Astrocyte of the cerebellum (primary cell): Measurements from ENCODE around the gene RACK1.

Experiments used
- DNase-seq: peaks from one replicate; pipeline ENCODE4 v3.0.0-alpha.2; 2011; ENCODE audit warnings: low read depth
- H3K4me3 ChIP-seq: 2 replicates; pipeline ENCODE4 v1.5.1; 2011; ENCODE audit warnings: mild to moderate bottlenecking, low read depth, low read length, moderate library complexity
- in situ Hi-C: cut with HindIII; loops from 2 replicates; pipeline ENCODE4 v1.10.0; 2017; ENCODE audit warnings: low sequenced_read_pairs
- TF ChIP-seq, protein P1 (sequence below): IDR thresholded peaks from 2 replicates; pipeline ENCODE4 v1.5.1; 2012; ENCODE audit warnings: low read length, low read depth, moderate library complexity, mild to moderate bottlenecking; ENCODE audit errors: missing control alignments

RACK1 gene

DNA sequence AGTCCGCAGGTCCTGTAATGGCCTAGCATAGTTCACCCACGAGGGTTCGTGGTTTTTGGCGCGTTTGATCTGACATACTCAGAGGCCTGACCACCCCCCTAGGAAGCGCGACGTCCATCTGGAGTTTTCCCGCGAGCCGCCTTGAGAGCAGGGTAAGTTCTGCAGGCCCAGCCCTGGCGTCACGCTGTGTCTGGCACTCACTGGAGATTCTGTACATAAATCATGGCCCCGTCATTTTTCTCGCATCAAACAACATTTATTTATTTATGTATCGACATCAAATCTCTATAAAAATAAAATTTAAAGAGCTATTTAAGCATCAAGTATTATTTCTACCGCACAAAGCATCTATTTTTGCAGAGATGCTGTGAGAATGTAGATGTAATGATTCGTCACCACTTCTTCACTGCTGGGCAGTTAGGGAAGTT is 21.1 kb downstream of the RACK1 start:
- in situ Hi-C loops: no loop called here
- no peak for DNase-seq
- TF ChIP-seq, protein P1, sequence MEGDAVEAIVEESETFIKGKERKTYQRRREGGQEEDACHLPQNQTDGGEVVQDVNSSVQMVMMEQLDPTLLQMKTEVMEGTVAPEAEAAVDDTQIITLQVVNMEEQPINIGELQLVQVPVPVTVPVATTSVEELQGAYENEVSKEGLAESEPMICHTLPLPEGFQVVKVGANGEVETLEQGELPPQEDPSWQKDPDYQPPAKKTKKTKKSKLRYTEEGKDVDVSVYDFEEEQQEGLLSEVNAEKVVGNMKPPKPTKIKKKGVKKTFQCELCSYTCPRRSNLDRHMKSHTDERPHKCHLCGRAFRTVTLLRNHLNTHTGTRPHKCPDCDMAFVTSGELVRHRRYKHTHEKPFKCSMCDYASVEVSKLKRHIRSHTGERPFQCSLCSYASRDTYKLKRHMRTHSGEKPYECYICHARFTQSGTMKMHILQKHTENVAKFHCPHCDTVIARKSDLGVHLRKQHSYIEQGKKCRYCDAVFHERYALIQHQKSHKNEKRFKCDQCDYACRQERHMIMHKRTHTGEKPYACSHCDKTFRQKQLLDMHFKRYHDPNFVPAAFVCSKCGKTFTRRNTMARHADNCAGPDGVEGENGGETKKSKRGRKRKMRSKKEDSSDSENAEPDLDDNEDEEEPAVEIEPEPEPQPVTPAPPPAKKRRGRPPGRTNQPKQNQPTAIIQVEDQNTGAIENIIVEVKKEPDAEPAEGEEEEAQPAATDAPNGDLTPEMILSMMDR: no peak

DNA sequence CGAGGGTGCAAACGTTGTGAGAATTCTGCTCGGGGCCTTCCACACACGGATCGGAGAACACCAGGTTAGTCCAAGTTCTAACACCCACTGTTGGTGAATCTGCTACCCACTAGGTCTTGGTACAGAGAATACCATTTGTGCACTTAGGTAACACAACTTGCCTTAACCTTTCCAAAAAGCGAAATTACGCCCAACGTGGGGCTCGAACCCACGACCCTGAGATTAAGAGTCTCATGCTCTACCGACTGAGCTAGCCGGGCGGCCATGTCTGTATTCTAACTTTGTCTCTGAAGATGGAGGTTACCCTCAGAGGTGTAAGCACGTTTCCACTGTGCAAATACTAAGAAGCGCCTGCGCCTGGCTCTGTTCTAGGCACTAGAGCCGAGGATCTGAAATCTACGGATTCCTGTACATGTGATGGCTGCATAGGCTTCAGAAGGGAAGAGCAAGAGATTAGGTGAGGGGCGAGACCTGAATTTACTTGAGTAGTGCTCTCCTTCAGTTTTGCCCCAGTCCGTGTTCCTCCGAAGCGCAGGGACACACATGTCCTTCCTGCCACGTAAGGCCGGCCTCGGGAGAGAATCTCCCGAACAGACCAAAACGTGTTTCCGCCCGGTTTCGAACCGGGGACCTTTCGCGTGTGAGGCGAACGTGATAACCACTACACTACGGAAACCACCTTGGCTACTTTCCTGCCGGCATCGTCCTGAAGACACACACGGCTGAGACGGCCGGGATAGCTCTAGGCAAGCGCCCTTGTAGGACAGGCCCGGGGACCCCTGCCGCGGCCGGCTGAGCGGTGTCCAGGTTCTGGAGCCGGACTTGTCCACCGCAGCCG is 21.7 kb downstream of the RACK1 start:
- H3K4me3 ChIP-seq: peak overlapping the region; percentile 80
- TF ChIP-seq, protein P1: no peak
- no peak for DNase-seq
- in situ Hi-C loops: no loop called here

More for the DNA sequence above, 21.1 kb downstream of the RACK1 start:
- H3K4me3 ChIP-seq: peak overlapping the region; percentile 80

DNA sequence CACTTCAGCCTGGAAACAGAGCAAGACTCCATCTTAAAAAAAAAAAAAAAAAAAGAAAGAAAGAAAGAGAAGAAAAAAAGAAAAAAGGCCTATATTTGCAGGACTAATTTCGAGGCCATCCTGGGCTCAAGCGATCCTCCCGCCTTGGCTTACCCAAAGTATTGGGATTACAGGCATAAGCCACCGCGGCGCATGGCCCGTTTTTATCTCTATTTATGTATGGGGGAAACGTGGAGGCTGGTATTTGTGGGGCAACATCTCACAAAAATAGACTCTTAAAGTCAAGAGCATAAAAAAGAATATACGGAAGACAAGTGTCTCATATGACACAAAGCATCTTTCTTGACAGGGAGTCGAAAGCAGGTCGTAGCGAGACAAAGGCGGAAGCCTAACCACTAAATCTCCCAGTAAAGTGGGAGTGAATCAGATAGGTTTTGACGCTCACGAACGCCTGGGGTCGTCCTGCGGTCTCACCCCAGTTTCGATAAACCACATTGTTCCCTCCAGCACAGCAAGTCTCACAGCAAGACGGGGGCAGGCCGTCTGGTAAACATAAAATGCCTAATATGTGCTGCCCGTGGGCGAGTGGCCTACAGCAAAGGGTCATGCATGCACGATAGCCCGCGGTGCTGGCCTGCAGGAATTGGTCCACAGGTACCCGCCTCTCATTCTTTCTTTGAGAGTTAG is 22.5 kb downstream of the RACK1 start:
- H3K4me3 ChIP-seq: no peak overlapping the region
- TF ChIP-seq, protein P1: no peak
- in situ Hi-C loops: no loop called here
- DNase-seq: no peak

DNA sequence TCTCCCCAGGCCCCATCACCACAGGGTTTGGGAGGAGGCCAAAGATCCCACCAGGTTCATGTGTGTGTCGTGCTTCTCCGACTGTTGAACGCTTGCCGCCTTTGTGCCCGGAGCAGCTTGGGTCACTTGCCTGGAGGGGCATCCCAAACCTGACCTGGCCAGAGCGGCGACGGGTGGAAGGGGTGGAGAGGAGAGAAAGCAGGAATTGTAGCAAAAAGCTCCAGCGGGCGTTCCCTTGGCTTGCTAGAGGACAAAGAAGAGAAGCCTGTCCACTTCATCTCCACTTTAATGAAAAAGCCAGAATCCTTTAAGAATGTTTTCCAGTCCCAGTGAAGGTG is 23.6 kb downstream of the RACK1 start:
- in situ Hi-C loops: no loop called here
- TF ChIP-seq, protein P1: no peak
- DNase-seq: no peak
- no peak overlapping the region for H3K4me3 ChIP-seq

DNA sequence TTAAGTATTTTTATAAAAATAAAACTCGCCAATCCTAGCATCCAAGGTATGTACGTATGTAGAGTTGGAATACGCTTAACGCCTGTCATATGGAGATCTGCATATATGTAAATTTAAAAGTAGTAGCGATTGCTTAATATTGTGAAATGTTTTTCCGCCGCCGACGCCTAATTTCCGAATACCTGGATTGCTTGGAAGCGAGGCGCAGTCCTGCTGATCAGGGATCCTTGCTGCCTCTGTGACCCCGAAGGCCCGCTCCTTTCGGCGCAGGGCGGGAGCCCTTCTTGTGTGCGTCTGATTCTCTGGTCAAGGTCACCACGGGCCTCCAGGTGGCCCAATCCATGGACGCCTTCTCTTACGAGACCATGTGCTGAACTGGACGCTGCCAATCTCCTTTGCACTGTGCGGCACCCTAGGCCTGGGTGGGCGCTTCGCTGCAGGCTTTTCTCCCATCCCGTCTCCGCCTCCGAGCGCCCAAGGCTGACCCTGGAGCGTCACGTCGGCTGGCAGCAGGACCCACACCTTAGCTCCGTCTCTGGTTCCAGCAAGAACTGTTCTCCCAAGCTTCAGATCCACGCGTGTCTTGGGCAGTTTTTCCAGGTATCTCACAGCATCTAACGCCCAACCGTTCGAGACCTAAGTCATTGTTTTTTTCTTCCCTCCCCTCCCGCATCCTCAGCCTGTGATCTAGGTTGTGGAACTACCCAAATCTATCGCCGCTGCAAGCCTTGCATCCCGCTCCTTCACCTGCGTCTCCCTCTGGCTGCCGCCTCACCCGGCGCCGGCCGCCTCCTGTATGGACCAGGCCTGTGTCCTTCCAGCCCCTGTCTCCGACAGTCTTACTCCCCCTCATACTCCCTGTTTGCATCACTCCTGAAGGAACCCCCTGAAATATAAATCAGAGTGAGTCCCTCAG is 24.2 kb downstream of the RACK1 start:
- in situ Hi-C loops: no loop called here
- no peak overlapping the region for H3K4me3 ChIP-seq
- TF ChIP-seq, protein P1: no peak
- no peak for DNase-seq

DNA sequence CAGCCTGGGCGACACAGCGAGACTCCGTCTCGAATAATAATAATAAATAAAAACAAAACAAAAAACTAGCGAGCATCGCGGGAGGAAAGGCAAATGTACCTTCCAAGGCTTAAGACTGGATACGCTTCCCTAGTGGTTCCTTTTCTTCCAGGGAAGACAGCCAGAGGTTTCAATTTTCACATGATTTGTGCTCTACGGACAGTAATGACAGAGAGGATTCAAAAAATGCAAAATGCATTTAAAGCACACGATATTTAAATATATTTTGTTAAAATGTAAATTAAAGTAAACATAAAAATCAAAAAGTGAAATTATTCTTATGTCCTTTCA is 24.9 kb downstream of the RACK1 start:
- H3K4me3 ChIP-seq: peak overlapping the region; percentile 34
- no peak for DNase-seq
- in situ Hi-C loops: no loop called here
- TF ChIP-seq, protein P1: no peak
